Inferior parietal cortex (tissue), 1 donor: Measurements from ENCODE around the gene TRIM13.

ENCODE experiments used
- DNase-seq: peaks from one replicate; pipeline ENCODE4 v3.0.0-alpha.2; 2016; ENCODE audit errors: extremely low spot score

TRIM13 gene

GRCh38 chr13:50065712-50066111 is 68.9 kb downstream of the TRIM13 start:
- DNase-seq = no peak
